Stimulated activated CD8-positive, alpha-beta memory T cell treated with anti-CD3 and anti-CD28 coated beads, Interleukin-15, amount 100 ng/mL, for 24 hours (primary cell): Measurements from ENCODE around the gene TUBGCP6.
A peak's percentile ranks its signal among the peaks of the same experiment; 100 is the strongest.

Experiments
- DNase-seq: peaks from one replicate; pipeline ENCODE4 v3.0.0-alpha.2; 2020; ENCODE audit warnings: low read depth

Gene TUBGCP6

DNA sequence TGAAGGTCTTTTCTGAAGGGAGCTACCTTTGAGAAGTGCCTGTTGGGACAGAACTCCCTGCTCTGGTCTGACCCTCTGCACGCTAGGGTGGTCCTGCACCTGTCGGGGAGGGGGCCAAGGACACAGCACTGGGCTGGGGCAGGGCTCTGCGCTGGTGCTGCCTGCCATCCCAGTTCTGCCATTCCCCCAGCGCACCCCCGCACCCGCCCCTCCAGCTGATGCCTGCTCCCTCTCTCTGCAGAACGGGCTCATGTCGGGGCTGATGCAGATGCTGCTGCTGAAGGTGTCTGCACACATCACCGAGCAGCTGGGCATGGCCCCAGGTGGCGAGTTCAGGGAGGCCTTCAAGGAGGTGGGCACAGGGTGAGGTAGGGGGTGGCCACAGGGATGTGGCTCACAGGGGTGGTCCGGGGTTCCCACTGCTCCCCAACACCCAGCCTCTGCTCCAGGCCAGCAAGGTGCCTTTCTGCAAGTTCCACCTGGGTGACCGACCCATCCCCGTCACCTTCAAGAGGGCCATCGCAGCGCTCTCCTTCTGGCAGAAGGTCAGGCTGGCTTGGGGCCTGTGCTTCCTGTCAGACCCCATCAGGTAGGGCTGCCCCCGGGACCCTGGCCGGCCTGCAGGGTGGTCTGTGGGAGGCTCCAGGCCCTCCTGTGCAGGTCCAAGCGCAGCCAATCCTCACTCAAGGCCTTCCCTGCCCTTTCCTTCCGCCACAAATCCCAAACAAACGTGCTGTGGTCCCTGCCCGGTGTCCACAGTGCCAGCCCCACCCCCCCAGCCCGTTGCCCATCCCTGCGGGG lies 47.6 kb downstream of the TUBGCP6 start:
- DNase-seq = no peak

DNA sequence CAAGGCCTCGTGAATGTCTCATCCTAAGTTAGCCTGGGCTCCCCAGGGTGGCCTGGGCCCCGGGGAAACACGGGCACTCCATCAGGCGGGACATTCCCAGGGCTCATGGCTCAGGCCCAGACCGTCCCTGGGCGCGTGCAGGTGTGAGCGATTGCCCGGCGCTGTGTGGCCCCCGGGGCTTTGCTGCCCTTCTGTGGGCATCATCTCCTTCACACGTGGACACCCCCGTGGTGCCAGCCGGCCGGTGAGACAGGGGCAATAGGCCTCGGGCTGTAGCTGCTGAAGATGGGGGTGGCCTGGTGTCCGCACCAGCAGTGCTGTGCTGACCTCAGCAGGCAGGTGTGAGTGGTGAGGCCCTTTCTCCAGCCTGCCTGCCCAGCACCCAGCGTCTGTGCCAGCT lies 48.6 kb downstream of the TUBGCP6 start:
- no peak for DNase-seq

GRCh38 chr22:50194037-50194805 lies 50.6 kb downstream of the TUBGCP6 start:
- DNase-seq = no peak

DNA sequence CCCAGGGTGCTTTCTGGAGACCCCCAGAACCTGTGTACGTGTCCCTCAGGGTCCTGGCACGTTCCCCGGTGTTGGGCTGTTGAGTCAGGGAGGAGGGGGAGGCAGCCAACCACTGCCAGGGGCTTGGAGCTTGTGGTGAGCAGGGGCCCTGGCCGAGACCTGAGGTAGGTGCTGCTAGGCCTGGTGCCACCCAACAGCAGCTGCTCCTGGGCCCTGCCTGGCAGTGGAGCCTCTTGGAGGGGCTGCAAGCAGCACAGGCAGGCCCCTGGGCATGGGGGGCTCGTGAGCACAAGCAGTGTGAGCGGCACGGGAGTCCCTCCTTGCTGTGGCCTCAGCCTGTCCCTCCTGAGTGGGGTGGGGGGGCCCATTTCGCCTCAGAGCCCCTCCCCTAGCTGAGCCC lies 51.2 kb downstream of the TUBGCP6 start:
- no peak for DNase-seq

DNA sequence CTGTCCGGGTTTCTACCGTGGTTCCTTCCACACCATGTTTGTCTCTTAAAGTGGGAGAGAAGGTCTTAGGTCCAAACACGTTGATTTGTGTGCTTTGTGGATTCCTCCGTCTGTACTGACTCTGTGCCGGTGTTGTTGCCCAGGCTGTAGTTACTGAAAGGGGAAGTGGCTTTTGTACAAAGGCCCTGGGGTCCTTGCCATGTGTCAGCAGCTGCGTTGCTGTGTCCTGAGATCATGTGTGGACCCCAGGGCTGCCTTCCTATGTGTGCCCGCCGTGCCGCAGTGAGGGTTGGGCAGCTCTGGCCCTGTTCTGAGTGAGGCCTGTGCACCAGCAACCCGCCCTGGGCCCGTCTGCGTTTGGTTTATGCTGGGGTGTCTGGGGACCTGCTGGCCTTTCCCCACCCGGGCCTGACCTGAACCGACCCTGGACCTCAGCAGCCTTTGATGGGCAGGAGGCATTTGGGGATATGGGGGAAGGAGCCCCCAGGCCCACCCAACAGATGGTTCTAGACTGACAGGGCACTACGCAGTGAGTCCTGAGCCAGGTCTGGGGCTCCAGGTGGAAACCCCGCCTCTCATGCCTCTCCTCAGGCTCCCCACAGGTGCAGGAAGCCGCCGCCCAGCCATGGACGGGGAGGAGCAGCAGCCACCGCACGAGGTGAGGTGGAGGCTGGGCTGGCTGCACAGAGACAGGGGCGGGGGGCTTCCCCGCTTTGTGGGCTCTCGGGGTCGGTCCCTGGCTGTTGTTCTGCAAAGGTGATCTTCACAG lies 52.2 kb downstream of the TUBGCP6 start:
- DNase-seq = no peak

DNA sequence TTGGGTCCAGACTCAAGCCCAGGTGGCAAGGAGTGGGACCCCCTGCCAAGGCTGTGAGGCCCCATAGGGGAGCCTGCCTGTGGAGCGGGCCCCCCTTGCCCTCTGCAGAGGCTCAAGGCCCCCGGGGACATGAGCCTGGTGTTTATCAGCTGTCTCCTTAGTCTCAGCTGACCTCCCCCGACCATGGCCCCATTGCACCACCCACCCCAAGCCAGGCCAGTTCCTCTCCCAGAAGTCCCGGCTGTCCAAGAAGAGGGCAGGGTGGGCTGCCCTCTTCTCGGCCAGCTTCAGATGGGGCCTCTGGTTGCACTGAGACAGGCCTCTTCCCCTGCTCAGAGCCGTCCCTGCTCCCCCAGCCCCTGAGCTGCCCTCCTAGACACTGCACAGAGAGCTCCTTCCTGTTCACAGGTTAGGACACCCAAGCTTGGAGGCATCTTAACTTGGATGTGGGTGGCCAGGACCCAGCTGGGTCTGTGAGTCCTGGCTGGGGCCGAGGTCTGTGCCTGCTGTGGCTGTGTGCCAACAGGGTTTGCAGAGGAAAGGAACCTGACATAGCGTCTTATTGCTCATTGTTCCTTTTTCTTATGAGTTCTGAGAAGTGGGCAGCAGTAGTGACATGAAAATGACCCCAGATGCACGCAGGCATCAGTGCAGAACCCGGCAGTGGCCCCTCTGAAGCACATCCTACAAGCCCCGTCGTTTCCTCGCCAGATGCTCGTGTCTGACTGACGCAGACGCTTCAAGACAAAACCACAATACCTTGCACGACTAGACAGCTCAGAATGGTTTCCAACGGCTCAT lies 53.7 kb downstream of the TUBGCP6 start:
- no peak for DNase-seq

DNA sequence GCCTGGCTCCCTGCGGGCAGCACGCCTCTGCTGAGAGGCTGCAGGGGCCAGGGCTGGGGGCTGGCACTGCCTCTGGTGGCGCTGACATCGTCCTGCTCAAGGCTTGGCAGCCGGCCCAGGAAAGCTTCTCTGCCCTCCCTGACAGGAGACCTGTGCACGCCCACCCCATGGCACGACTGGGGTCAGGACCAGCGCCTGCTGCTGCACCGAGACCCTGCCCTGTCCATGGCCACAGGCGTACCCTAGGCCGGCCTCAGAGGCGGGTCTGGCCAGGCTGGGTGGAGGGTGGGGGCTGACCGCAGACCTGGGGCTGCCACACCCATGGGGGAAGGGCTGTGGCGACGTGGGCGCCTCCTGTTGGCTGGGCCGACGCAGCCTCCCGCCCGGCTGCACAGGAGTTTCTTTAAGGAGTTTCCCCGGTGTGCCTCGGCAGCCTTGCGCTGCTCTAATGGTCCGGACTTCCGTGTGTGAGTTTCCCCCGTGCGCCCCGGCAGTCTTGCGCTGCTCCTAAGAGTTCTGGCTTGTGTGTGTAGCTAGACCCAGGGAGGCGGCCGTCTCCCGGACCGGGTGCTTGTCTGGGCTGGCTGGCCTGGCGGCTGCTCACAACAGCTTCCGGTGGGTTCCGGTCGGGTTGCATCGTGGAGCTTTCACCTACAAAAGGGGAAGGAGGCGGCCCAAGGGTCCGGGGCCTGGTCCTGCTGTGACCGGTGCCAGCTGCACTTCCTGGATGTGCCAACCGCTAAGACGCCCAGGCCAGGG lies 54.5 kb downstream of the TUBGCP6 start:
- no peak for DNase-seq

DNA sequence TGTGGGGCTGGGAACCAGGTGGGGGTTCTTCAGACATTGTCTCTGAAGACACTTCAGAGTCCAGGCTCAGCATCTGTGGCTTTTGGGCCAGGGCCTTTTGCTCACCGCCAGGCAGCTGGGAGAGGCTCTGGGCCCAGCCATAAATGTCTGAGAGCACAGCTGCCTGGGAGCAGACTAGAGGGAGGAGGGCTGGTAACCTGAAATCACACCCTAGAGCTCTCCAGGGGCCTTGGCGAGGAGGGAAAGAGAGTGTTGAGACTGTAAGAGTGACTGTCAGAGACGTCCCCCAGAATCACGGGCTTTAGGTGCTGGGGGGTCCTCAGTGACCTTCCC lies 55.0 kb downstream of the TUBGCP6 start:
- no peak for DNase-seq

DNA sequence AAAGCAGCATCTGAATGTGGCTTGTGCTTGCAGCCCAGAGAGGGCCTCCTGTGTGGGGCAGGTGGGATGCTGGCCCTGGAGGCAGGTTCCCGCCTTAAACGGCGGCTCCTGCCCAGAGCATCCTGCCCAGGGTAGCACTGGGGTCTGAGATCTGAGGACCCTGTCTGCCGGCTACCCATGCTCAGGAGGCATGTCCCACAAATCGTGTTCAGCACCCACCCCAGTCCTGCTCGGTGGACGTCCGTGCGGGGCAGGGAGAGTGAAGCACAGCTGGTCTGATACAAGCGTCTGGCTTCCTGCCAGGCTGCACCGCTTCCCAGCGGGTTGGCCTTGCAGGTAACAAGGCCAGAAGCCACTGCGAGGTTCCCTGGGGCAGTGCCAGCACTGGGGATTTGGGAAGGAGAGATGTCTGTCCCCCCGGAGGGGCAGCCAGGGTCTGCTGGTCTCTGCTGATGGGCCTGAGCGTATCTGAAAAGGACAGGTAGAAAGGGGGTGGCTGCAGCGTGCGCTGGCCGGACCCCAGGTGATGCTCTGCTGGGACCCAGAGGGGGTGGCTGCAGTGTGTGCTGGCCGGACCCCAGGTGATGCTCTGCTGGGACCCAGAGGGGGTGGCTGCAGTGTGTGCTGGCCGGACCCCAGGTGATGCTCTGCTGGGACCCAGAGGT lies 55.5 kb downstream of the TUBGCP6 start:
- no peak for DNase-seq

GRCh38 chr22:50188356-50188755 lies 56.5 kb downstream of the TUBGCP6 start:
- no peak for DNase-seq

DNA sequence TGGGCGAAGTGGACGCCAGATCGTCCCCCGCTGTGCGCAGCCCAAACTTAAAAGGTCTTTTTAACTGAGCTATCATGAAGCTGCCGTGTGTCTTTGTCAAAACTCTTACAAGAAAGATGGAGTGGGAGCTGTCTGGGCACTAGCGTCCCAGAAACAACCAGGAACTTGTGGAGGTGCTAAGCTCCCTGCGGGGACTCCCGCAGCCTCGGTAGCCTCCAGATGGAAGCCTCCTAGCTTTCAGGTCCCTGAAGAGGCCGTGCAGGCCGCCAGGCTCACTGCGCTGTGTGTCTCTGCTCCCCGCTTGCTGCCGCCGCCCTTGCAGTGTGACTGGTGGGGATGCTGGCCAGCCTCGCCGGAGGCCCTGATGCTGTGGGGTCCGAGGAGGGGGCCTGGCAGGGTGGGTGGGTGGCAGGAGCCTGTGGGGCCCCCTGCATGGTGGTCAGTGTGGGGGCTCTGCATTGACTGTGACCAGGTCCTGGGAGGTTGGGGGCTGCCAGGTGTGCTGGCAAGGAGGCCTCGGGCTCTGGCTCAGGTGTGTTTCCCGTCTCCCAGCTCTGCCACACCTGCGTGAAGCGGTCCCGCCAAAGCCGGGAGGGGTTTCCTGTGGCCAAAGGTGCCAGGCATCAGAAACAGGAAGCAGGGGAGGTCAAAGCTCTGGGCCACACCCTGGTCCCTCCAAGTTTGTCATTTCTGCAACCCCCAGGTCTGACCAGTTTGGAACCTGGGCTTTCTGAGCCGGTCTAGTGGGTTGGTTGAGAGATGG lies 57.9 kb downstream of the TUBGCP6 start:
- DNase-seq = no peak

GRCh38 chr22:50186181-50186714 lies 58.6 kb downstream of the TUBGCP6 start:
- DNase-seq = no peak

DNA sequence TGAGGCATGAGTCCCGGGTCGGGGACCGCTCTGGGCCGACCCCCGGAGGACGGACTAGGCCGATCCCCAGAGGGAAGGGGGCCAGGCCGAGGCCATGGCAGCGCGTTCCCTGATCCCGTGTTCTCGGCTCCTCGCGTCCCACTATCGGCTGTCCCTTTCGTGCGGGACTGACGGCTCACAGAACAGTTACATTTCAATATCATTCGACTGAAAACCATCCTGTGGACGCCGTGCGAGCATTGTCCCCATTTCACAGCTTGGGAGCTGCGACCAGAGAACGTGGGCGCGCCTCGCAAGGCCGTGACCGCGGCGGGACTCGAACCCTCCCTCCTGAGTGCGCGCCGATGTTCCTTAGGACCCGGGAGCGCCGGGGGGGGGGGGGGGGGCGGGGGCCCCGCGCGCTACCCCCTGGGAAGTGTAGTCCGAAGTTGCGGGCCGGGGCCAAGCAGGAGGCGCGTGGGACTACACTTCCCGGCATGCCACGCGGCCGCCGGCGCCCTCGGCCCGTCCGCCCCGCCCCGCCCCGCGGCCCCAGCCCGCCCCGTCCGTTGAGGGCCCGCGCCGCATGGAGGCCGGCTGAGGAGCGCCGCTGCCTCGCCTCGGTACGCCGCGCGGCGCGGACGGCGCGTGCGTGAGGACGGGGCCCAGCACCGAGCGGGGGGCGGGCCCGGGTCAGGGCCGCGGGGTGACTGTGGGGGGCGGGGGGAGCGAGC lies 59.3 kb downstream of the TUBGCP6 start, which contains the start of gene TRABD:
TSS of gene TRABD (plus strand) at position 539 of the 713 bp plus-strand sequence. CDS start 7,148 bp downstream, outside the sequence.
- DNase-seq = peak; percentile 74

- DNase-seq = no peak
Observed at GRCh38 chr22:50184902-50185374, 59.9 kb downstream of the TUBGCP6 start.

GRCh38 chr22:50184004-50184901 lies 60.6 kb downstream of the TUBGCP6 start:
- DNase-seq = no peak

- no peak for DNase-seq
Observed at GRCh38 chr22:50183141-50183971, 61.5 kb downstream of the TUBGCP6 start.
